Uterus (tissue), 2 donors: ENCODE results near the gene CLSTN2.

ENCODE experiments used
- CTCF ChIP-seq, 4 experiments: fragments of 200-600 bp in 2 of 4; fragments of 450-650 bp in 2 of 4; sonication (generic) in 2 of 4; IDR thresholded peaks; one replicate each; pipeline ENCODE4 v1.5.1; 2016 to 2019; ENCODE audit warnings: antibody characterized with exemption in 4 of 4, mild to moderate bottlenecking in 2 of 4, moderate library complexity in 1 of 4
- POLR2A ChIP-seq, 2 donors: fragments of 450-650 bp; IDR thresholded peaks; one replicate each; pipeline ENCODE4 v1.6.1; 2016; ENCODE audit warnings: antibody characterized with exemption in 2 of 2, mild to moderate bottlenecking in 1 of 2, moderate library complexity in 1 of 2

DNA sequence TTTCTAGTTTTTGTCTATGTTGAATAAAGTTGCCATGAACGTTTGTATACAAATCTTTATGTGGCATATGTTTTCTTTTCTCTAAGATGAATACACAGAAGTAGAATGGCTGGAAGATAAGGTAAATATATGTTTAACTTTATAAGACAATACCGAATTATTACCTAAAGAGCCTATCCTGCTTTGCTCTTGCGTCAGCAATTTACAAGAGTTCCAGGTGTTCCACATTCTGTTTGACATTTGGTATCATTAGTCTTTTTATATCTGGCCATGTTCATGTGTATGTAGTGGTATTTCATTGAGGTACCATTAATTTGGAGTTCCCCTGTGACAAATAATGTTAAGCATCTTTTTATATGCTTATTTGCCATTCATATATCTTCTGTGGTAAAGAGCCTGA is 668.8 kb downstream of the CLSTN2 start:
- TF ChIP-seq CTCF (IDR thresholded peaks at IDR 0.05) (no peak), POLR2A (IDR thresholded peaks at IDR 0.05) (no peak)
